Epithelial cell of esophagus (primary cell): ENCODE measurements around the gene ACCS.
A peak's percentile ranks its signal among the peaks of the same experiment; 100 is the strongest.

Experiments
- DNase-seq: peaks from one replicate; pipeline ENCODE4 v3.0.0; 2010; ENCODE audit warnings: low read depth
- H3K4me3 ChIP-seq: 2 replicates; pipeline ENCODE4 v1.5.1; 2011; ENCODE audit warnings: mild to moderate bottlenecking, low read length, control low read depth
- TF ChIP-seq, protein P1 (sequence below): IDR thresholded peaks from 2 replicates; pipeline ENCODE4 v1.5.1; 2011; ENCODE audit warnings: low read depth, mild to moderate bottlenecking, low read length, control low read depth, inconsistent platforms; ENCODE audit not compliant: insufficient read depth; ENCODE audit errors: missing control alignments

ACCS gene

DNA sequence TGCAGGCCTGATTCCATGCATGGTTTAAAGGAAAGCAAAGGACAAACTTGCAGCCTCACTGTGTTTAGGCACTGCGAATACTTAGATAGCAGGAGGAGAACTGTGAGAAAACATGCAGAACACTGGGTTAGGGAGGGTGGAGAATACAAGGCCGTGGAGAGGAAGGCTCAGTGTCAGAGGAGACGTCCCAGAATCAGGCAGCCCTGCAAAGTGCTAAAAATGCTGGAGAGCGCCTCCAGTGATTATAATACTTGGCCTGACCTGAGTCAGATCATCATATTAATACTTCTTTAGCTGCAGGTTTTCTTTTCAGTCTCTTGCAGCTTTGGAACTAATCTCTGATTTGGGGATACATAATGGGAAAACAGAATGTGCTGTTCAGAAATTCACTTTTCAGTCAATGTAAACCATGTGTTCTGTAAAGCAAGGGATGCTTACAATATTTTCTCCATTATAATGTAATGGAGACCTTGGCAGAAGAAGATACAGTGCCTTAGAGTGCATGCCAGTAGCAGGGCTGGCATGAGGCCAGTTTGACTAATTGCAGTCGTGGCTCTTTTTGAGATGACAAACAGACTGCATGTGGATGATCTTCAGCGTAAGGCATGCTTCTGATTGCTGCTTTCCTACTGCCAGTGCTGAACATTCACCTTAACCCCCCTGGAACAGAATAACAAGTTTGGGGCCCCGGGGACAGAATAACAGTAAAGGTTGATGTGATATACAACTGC is 46.2 kb downstream of the ACCS start:
- TF ChIP-seq, protein P1, sequence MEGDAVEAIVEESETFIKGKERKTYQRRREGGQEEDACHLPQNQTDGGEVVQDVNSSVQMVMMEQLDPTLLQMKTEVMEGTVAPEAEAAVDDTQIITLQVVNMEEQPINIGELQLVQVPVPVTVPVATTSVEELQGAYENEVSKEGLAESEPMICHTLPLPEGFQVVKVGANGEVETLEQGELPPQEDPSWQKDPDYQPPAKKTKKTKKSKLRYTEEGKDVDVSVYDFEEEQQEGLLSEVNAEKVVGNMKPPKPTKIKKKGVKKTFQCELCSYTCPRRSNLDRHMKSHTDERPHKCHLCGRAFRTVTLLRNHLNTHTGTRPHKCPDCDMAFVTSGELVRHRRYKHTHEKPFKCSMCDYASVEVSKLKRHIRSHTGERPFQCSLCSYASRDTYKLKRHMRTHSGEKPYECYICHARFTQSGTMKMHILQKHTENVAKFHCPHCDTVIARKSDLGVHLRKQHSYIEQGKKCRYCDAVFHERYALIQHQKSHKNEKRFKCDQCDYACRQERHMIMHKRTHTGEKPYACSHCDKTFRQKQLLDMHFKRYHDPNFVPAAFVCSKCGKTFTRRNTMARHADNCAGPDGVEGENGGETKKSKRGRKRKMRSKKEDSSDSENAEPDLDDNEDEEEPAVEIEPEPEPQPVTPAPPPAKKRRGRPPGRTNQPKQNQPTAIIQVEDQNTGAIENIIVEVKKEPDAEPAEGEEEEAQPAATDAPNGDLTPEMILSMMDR, result no peak
- H3K4me3 ChIP-seq, result no peak overlapping the region
- DNase-seq, result peak; percentile 87

DNA sequence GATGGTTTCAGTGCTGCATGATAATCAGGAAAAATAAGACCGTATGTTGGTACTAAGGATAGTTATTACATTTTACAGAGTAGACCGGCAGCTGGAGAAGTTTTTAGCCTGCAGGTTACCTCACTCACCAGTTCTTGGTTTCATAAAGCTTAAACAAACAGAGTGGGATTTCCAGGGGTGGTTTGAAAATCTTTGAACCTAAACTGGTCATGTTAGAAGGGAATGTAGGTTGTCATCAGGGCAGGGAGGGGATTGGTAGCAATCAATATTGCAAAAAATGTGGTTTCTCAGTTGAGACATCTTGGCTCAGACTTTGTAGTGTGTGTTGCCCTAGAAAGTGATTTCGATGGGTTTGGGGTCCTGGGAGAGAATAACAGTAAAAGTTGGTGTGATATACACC is 46.9 kb downstream of the ACCS start:
- TF ChIP-seq, protein P1, result no peak
- H3K4me3 ChIP-seq, result no peak overlapping the region
- no peak for DNase-seq

DNA sequence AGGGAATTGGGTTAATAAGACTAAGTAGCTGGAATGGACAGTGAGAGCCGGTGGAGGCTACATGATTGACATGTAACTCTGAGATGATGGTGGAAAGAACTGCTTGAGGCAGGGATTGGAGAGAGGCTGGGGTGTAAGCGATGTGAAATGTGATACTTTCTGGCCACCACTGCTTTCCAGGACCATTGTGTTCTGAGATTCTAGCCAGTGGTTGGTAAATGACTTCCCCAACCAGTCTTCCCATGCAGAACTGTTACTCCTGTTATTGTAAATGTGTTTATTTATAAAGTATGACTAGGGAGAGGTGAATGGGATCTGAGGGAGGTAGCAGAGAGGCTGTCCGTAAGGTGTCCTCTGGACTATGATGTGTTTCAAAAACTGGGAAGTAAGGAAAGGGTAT is 47.5 kb downstream of the ACCS start:
- DNase-seq, result no peak
- no peak overlapping the region for H3K4me3 ChIP-seq
- TF ChIP-seq, protein P1, result no peak

DNA sequence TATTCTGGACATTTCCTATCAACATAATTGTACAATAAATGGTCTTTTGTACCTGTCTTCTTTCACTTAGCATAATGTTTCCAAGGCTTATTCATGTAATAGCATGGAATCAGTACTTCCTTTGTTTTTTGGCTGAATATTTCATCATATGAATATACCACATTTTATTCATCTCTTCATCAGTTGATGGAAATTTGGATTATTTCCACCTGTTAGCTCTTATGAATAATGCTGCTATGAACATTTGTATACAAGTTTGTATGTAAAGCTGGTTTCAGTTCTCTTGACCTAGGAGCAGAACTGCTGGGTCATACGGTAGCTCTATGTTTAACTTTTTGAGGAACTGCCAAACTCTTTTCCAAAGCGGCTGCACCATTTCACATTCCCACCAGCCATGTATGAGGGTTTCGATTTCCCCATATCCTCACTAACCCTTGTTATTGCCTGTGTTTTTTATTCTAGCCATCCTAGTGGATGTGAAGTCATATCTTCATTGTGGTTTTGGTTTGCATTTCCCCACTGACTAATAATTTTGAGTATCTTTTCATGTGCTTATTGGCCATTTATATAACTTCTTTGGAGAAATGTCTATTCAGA is 50.3 kb downstream of the ACCS start:
- H3K4me3 ChIP-seq, result no peak overlapping the region
- TF ChIP-seq, protein P1, result no peak
- no peak for DNase-seq

DNA sequence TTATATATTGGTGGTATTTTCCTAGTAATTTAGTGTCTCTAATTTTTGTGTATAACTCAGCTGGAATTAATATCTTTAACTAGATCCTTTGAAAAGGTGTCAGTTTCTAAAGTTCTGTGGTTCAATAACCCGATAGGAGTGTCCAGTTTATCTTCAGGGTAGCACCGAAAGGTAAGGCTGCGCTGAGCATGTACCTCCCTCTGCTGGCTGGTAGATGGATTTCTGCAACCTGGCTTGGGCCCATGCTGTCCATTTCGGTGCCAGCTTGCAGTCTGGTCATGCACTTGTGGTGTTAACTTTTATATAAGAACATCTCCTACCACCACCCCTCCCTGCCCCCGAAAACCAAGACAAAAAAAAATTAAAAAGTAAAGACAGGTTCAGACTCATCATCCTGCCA is 54.1 kb downstream of the ACCS start:
- TF ChIP-seq, protein P1, result peak; percentile 59
- H3K4me3 ChIP-seq, result no peak overlapping the region
- peak; percentile 45 for DNase-seq

DNA sequence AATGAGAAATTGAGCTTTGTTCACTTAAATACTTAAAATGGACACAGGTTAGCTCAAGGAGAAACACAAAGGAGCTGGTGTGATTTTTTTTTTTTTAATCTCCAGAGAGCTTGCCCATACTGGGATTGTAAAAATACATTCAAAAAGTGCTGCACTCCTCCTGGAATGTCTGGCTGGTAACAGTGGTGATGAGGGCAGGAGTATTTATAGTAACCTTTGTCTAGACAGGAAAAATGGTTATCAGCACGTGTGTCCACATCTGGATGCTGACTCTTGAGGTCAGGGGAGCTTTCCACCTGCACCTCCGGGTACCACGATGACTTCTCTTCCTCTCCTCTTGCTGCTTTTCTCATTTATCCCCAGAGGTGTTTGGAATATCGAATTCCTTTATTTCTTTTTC is 59.5 kb downstream of the ACCS start:
- DNase-seq, result no peak
- TF ChIP-seq, protein P1, result no peak
- H3K4me3 ChIP-seq, result no peak overlapping the region

DNA sequence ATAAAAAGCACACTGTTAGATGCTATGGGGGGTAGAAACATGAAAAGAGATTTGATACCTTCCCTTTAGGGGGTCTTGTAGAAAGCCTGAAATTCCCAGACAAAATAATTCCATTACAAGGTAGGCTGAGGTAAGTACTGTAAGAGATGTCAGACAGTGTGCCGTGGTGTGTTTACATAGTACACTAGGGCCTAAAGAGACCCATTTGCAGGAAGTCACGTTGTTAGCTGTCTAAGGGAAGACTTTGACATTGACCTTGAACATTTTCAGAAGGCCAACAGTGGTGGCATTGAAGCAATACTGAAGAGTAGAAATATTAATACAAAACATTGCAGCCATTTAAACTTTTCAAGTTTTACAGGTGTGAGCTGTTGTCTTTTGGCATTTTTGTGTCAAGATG is 60.2 kb downstream of the ACCS start:
- TF ChIP-seq, protein P1, result no peak
- no peak overlapping the region for H3K4me3 ChIP-seq
- no peak for DNase-seq
